Measurements from ENCODE around the gene C1QTNF1.

Gene C1QTNF1

DNA sequence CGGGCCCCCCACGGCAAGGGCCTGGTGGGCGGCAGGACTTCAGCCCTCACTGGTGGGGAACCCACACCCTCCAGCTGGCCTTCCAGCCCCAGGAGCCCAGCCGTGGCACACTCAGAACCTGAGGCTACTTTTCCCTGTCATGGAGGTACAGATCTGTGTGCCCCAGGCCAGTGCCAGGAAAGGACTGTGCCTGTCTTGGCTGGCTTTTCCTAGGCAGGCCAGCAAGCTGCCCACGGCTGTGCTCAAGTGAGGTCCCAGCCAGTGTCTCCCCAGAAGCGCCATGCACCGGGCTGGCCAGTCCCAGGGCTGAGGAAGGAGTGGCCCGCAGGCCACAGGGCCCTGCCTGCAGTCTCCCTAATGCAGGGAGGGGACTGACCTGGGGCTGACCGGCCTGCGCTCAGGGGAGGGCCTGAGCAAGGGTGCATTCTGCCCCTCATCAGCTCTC lies 67.3 kb downstream of the C1QTNF1 start:
- no peaks in the 10 kb centered on the region for H3K79me2 ChIP-seq (ENCODE audit: low read length)
- H3K36me3 ChIP-seq (replicated peaks; ENCODE audit: insufficient read depth, low read length): no peaks in the 10 kb centered on the region
- no peak for DNase-seq
- no peaks in the 10 kb centered on the region for H3K9me3 ChIP-seq (replicated peaks; ENCODE audit: insufficient read depth, low read length)
- no peak overlapping the region for H3K27ac ChIP-seq (ENCODE audit: low read length)
- no peaks in the 10 kb centered on the region for H3K9me2 ChIP-seq (replicated peaks; ENCODE audit: insufficient read depth, low read length)
- TF ChIP-seq EZH2 (optimal IDR thresholded peaks at IDR 0.05; ENCODE audit: low read depth, low read length): no peak
- TF ChIP-seq, protein P1, sequence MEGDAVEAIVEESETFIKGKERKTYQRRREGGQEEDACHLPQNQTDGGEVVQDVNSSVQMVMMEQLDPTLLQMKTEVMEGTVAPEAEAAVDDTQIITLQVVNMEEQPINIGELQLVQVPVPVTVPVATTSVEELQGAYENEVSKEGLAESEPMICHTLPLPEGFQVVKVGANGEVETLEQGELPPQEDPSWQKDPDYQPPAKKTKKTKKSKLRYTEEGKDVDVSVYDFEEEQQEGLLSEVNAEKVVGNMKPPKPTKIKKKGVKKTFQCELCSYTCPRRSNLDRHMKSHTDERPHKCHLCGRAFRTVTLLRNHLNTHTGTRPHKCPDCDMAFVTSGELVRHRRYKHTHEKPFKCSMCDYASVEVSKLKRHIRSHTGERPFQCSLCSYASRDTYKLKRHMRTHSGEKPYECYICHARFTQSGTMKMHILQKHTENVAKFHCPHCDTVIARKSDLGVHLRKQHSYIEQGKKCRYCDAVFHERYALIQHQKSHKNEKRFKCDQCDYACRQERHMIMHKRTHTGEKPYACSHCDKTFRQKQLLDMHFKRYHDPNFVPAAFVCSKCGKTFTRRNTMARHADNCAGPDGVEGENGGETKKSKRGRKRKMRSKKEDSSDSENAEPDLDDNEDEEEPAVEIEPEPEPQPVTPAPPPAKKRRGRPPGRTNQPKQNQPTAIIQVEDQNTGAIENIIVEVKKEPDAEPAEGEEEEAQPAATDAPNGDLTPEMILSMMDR (IDR thresholded peaks at IDR 0.05; ENCODE audit: low read length): no peak
- no peak for TF ChIP-seq EZH2phosphoT487 (IDR thresholded peaks at IDR 0.05; ENCODE audit: low read length)
- H4K20me1 ChIP-seq (ENCODE audit: insufficient read depth, low read length): no peaks in the 10 kb centered on the region
- peaks cover 63% of the 10 kb centered on the region for H3K27me3 ChIP-seq (replicated peaks; ENCODE audit: insufficient read depth, low read length)
- H2AFZ ChIP-seq (ENCODE audit: low read length): no peak overlapping the region
- no peaks in the 10 kb centered on the region for H3F3A ChIP-seq (ENCODE audit: insufficient read depth, low read length)
- no peak overlapping the region for H3K4me2 ChIP-seq (ENCODE audit: low read depth, low read length)
- H3K9ac ChIP-seq (ENCODE audit: low read length): no peak overlapping the region
- H3K4me1 ChIP-seq (ENCODE audit: low read length): peaks cover 8% of the 10 kb centered on the region; the same call in 1 of the 2 replicates
- H3K4me3 ChIP-seq (ENCODE audit: low read length): no peak overlapping the region

DNA sequence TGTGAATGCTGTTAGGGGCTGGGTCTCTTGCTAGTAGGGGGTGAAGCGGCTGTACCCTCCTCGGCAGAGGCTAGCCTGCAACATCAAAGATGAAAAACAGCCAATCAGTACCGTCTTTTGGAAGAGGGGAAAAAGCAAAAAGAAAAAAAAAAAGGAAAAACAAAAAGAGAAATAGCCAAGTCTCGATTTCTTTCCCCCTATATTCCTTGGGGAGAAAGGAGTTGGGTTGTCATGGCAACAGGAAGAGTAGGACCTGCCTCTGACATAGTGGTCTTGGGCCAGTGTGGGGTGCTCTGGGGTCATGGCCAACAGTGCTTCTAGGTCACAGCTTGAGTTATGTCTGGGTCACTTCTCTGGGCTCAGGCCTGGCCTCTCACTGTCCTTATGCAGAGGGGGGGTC lies 68.6 kb downstream of the C1QTNF1 start:
- TF ChIP-seq EZH2phosphoT487 (IDR thresholded peaks at IDR 0.05; ENCODE audit: low read length): no peak
- TF ChIP-seq, protein P1 (IDR thresholded peaks at IDR 0.05; ENCODE audit: low read length): no peak
- no peaks in the 10 kb centered on the region for H3K79me2 ChIP-seq (ENCODE audit: low read length)
- H3F3A ChIP-seq (ENCODE audit: insufficient read depth, low read length): no peaks in the 10 kb centered on the region
- no peaks in the 10 kb centered on the region for H3K9me3 ChIP-seq (replicated peaks; ENCODE audit: insufficient read depth, low read length)
- H3K27me3 ChIP-seq (replicated peaks; ENCODE audit: insufficient read depth, low read length): peaks cover 66% of the 10 kb centered on the region
- no peak overlapping the region for H2AFZ ChIP-seq (ENCODE audit: low read length)
- no peak overlapping the region for H3K27ac ChIP-seq (ENCODE audit: low read length)
- H3K4me1 ChIP-seq (ENCODE audit: low read length): peaks cover 8% of the 10 kb centered on the region; the same call in 1 of the 2 replicates
- no peaks in the 10 kb centered on the region for H3K36me3 ChIP-seq (replicated peaks; ENCODE audit: insufficient read depth, low read length)
- H3K9me2 ChIP-seq (replicated peaks; ENCODE audit: insufficient read depth, low read length): no peaks in the 10 kb centered on the region
- H3K9ac ChIP-seq (ENCODE audit: low read length): no peak overlapping the region
- no peak for DNase-seq
- no peak overlapping the region for H3K4me3 ChIP-seq (ENCODE audit: low read length)
- H4K20me1 ChIP-seq (ENCODE audit: insufficient read depth, low read length): no peaks in the 10 kb centered on the region
- no peak overlapping the region for H3K4me2 ChIP-seq (ENCODE audit: low read depth, low read length)

DNA sequence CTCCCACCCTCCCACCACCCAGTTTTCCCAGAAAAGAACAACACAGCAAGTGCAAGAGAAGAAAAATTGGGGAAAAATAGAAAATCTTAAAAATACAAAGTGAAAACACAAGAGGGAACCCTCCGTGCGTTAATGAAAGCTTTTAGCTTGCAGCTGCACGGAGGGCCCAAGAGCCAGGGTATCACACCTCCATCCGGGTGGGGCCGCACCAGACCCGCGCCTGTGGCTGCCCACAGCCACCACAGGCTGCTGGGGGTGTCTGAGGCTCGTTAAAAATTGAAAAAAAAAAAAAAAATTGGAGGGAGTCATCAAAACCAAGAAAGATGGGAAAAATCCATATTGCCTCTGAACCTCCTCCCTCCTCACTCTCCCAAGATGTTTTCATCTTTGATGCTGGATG lies 69.3 kb downstream of the C1QTNF1 start:
- no peak for DNase-seq
- H3K36me3 ChIP-seq (replicated peaks; ENCODE audit: insufficient read depth, low read length): no peaks in the 10 kb centered on the region
- H3K27ac ChIP-seq (ENCODE audit: low read length): no peak overlapping the region
- no peaks in the 10 kb centered on the region for H3K79me2 ChIP-seq (ENCODE audit: low read length)
- no peak overlapping the region for H2AFZ ChIP-seq (ENCODE audit: low read length)
- H3K4me1 ChIP-seq (ENCODE audit: low read length): peaks cover 8% of the 10 kb centered on the region; the same call in 1 of the 2 replicates
- H3K27me3 ChIP-seq (replicated peaks; ENCODE audit: insufficient read depth, low read length): peaks cover 70% of the 10 kb centered on the region
- H3F3A ChIP-seq (ENCODE audit: insufficient read depth, low read length): no peaks in the 10 kb centered on the region
- H3K9ac ChIP-seq (ENCODE audit: low read length): no peak overlapping the region
- H3K4me3 ChIP-seq (ENCODE audit: low read length): no peak overlapping the region
- no peak overlapping the region for H3K4me2 ChIP-seq (ENCODE audit: low read depth, low read length)
- H3K9me2 ChIP-seq (replicated peaks; ENCODE audit: insufficient read depth, low read length): no peaks in the 10 kb centered on the region
- no peaks in the 10 kb centered on the region for H3K9me3 ChIP-seq (replicated peaks; ENCODE audit: insufficient read depth, low read length)
- no peaks in the 10 kb centered on the region for H4K20me1 ChIP-seq (ENCODE audit: insufficient read depth, low read length)
- no peak for TF ChIP-seq EZH2phosphoT487 (IDR thresholded peaks at IDR 0.05; ENCODE audit: low read length)
- TF ChIP-seq, protein P1 (IDR thresholded peaks at IDR 0.05; ENCODE audit: low read length): no peak
- no peak for TF ChIP-seq EZH2 (optimal IDR thresholded peaks at IDR 0.05; ENCODE audit: low read depth, low read length)
